Peyer's patch (tissue), 4 donors: ENCODE data around the gene ATP5ME.

Source experiments
- CTCF ChIP-seq, 6 experiments: fragments of 450-650 bp in 4 of 6; fragments of 200-600 bp in 2 of 6; sonication (generic) in 1 of 6; IDR thresholded peaks; one replicate each; pipeline ENCODE4 v1.5.1; 2017 to 2019; ENCODE audit warnings: antibody characterized with exemption in 6 of 6, mild to moderate bottlenecking in 3 of 6, moderate library complexity in 1 of 6
- POLR2A ChIP-seq, 2 donors: fragments of 450-650 bp; IDR thresholded peaks; one replicate each; pipeline ENCODE4 v1.5.1; 2017; ENCODE audit warnings: antibody characterized with exemption in 2 of 2, mild to moderate bottlenecking in 2 of 2, moderate library complexity in 2 of 2

DNA sequence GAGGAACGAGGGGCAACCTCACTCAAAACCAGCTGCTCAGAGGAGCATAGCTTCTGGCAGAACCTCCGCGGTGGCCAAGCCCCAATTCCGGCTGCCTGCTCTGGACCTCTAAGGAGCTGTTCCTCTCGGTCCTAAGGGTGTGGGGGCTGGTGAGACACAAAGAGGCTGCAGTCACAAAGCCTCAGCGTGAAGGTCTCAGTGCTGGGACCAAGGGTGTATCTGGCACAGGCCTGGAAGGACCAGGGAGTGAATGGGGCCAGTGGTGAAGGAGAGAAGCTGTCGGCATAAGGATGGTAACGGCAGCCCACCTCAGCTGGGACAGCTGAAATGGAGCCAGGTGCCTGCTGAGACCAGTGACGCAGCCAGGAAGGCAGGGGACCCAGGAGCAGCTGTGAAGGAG is 43.4 kb downstream of the ATP5ME start:
- no peak for TF ChIP-seq POLR2A (IDR thresholded peaks at IDR 0.05)
- TF ChIP-seq CTCF (IDR thresholded peaks at IDR 0.05): no peak
